ENCODE results near the gene KCNK7.
"Not testable (repeated sequence)": the region's sequence is repeated elsewhere in the genome, so short reads cannot be mapped to it uniquely, and the experiment has no call there.

The KCNK7 gene

DNA sequence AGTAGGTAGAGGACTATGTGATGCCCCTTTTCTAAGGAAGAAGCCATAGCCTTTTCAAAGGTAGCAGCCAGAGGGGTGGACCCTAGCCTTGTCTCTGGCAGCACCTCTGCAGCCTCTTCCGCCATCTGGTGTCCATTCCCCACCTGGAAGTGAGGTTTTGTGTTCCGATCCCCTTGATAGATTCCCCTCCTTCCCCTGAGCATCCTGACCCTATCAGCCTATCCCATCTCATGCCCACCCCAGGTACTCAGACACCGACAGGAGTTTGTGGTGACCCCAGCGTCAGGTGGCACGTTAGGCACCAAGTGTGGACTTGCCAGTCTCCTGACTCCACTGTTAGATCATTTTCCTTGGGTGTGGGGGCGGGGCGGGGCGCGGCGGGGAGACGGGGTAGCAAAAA lies 23.7 kb downstream of the KCNK7 start:
- H3K4me3 ChIP-seq (ENCODE audit: low read length) = peak overlapping the region; percentile 91
- no peaks in the 10 kb centered on the region for H3K9me3 ChIP-seq (ENCODE audit: control insufficient read depth, low read length)
- no peaks in the 10 kb centered on the region for H3K36me3 ChIP-seq (ENCODE audit: control insufficient read depth, insufficient read depth, low read length)
- no peak overlapping the region for H3K9ac ChIP-seq (ENCODE audit: low read length)
- peaks cover 63% of the 10 kb centered on the region for H3K4me1 ChIP-seq (ENCODE audit: control insufficient read depth, insufficient read depth, low read length)
- H3K27me3 ChIP-seq (ENCODE audit: control insufficient read depth, insufficient read depth, low read length) = no peaks in the 10 kb centered on the region

DNA sequence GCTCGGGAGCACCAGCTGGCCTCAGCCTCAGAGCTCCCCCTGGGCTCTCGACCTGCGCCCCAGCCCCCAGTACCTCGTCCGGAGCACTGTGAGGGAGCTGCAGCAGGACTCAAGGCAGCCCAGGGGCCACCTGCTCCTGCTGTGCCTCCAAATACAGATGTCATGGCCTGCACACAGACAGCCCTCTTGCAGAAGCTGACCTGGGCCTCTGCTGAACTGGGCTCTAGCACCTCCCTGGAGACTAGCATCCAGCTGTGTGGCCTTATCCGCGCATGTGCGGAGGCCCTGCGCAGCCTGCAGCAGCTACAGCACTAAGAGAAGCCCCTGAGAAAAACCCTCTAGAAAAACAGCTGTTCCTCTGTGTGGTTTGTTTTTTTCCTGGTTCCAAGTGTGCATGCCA lies 24.2 kb downstream of the KCNK7 start:
- H3K4me3 ChIP-seq (ENCODE audit: low read length) = peak overlapping the region; percentile 91
- H3K27me3 ChIP-seq (ENCODE audit: control insufficient read depth, insufficient read depth, low read length) = no peaks in the 10 kb centered on the region
- H3K4me1 ChIP-seq (ENCODE audit: control insufficient read depth, insufficient read depth, low read length) = peaks cover 58% of the 10 kb centered on the region
- no peaks in the 10 kb centered on the region for H3K9me3 ChIP-seq (ENCODE audit: control insufficient read depth, low read length)
- H3K36me3 ChIP-seq (ENCODE audit: control insufficient read depth, insufficient read depth, low read length) = no peaks in the 10 kb centered on the region
- H3K9ac ChIP-seq (ENCODE audit: low read length) = no peak overlapping the region

DNA sequence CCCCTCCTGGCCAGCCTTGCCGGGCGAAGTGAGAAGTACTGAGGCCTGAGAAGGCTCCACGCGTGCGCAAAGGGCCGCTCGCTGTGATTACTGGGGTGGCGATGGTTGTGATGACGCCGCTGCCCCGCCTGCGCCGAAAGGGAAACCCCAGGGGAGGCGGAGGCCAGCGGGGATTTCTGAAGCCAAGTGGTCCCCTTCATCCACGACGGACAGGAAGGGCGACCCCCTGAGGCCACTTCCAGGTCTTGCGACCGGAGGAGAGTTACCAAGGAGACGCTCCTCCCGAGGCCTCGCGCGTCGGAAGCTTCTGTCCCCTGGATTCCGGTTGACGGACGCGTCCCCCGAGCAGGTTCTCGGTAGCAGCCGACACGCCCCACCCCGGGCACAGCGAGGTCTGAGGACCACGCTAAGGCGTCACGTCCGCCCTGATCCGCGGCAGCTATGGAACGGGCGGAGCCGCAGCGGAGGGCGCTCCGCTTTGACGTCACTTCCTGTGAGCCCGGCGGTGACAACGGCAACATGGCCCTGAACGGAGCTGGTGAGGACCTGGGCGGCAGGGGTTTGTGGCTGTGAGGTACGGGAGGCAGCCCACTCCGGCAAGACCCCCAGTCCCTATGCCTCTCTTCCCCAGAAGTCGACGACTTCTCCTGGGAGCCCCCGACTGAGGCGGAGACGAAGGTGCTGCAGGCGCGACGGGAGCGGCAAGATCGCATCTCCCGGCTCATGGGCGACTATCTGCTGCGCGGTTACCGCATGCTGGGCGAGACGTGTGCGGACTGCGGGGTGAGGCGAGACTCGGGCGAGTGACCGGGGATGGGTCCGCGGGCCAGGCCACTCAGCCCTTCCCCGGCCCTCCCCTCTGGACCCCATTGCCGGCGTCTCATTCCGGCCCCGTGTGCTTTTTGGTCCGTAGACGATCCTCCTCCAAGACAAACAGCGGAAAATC lies 25.4 kb downstream of the KCNK7 start, which contains the start of gene ZNRD2:
Gene ZNRD2 (plus strand): TSS at position 505 of the 946 bp plus-strand sequence. CDS start 15 bp downstream, at position 520.
- H3K27me3 ChIP-seq (ENCODE audit: control insufficient read depth, insufficient read depth, low read length) = no peaks in the 10 kb centered on the region
- peak within 1 kb of the TSS; percentile 91 for H3K4me3 ChIP-seq (ENCODE audit: low read length)
- H3K36me3 ChIP-seq (ENCODE audit: control insufficient read depth, insufficient read depth, low read length) = no peaks in the 10 kb centered on the region
- H3K9ac ChIP-seq (ENCODE audit: low read length) = peak within 1 kb of the TSS; percentile 82
- H3K4me1 ChIP-seq (ENCODE audit: control insufficient read depth, insufficient read depth, low read length) = peaks cover 51% of the 10 kb centered on the region
- no peaks in the 10 kb centered on the region for H3K9me3 ChIP-seq (ENCODE audit: control insufficient read depth, low read length)

DNA sequence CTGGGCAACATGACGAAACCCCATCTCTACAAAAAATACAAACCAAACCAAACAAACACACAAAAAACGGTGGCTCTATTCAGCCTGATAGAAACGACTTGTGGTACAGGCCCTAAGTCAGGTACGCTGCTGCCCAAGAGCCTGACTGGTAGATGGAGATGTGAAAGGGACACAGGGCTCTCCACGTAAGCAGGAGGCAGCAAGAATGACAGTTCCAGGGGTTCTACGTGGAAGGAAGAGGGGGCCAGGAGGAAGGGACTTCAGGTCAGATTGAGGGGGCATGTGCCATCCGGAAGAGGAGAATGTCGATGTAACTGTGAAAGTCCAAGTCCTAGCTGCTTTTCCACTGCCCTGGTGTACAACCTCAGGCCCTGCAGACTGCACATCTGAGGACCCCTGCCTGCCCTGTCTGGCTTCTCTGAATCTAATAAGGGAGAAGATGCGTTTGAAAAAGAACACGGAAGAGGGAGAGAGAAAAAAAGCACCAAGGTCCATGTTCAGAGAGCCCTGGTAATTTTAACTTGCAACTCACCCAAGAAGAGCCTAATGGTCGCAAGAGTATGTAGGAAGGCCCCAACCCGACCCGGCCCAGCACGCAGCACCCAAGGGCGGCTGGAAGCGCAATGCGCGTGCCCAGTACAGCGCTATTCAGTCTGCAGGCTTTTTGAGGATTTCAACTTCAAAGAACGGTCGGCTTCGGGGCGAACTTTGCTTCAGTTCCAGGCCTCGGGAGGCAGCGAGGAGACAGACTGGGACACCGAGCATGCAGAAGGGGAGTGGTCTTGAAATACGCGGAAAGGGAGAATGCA lies 26.2 kb downstream of the KCNK7 start:
- Histone ChIP-seq H3K4me1 (ENCODE audit: control insufficient read depth, insufficient read depth, low read length) (peaks cover 45% of the 10 kb centered on the region), H3K9me3 (ENCODE audit: control insufficient read depth, low read length) (no peaks in the 10 kb centered on the region), H3K36me3 (ENCODE audit: control insufficient read depth, insufficient read depth, low read length) (no peaks in the 10 kb centered on the region), H3K4me3 (ENCODE audit: low read length) (peak overlapping the region; percentile 91), H3K27me3 (ENCODE audit: control insufficient read depth, insufficient read depth, low read length) (no peaks in the 10 kb centered on the region), H3K9ac (ENCODE audit: low read length) (peak overlapping the region; percentile 82)

DNA sequence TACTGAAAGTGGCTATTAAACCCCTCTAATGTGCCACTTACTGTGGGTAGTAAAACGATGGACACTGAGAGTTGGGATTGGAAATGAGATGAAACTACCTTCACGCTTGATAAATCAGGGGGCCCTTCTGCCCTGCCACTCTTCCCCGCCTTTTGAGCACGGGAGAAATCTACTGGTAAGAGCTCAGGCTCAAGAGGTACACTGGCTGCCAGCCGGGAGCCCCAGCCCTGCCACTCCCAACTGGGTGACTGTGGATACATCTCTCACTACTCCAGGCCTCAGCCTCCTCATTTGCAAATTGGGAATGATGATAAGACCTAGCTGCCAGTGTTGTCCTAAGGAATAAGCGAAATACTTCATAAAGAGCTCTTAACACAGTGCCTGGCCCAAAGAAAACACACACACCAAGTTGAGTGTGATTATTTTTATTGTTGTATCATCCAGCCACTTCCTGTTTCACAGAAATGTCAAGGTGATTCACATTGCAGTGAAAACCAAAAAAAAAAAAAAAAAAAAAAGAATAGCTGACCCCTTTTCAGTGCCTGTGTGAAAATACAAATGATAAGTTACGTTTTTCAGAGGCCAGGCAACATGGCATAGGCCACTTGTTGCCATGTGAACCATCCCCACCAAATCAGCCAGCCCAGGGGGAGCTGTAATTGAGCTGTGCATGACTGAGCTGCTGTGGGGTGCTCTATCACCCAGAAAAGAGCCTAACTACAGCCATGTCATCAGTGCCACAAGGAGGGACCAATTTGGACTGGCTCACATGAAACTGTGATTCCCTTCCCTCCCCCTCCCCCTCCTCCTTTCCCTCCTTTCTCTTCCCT lies 29.8 kb downstream of the KCNK7 start:
- no peaks in the 10 kb centered on the region for H3K27me3 ChIP-seq (ENCODE audit: control insufficient read depth, insufficient read depth, low read length)

DNA sequence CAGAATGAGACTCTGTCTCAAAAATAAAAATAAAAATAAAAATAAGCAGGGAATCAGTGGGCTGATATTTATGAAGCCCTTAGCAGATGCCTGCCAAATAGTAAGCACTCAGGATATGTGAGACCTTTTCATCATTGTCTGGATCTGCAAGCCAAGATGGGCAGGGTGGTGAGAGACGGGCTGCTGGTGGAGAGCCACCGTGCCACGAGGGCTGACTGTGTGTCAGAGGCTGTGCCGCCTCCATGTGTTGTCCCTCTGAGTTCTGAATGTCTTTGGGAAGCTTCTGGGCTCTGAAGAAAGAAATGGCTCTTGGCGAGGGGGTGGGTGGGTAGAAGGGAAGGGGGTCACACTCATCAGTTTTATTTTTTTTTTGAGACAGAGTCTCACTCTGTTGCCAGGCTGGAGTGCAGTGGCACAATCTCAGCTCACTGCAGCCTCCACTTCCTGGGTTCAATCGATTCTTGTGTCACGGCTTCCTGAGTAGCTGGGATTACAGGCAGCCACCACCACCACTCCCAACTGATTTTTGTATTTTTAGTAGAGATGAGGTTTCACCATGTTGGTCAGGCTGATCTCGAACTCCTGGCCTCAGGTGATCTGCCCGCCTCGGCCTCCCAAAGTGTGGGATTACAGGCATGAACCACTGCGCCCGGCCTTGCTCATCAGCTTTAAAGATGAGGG lies 30.6 kb downstream of the KCNK7 start:
- not testable (repeated sequence) for H3K9ac ChIP-seq (ENCODE audit: low read length); H3K36me3 ChIP-seq (ENCODE audit: control insufficient read depth, insufficient read depth, low read length); H3K4me3 ChIP-seq (ENCODE audit: low read length); H3K9me3 ChIP-seq (ENCODE audit: control insufficient read depth, low read length); H3K27me3 ChIP-seq (ENCODE audit: control insufficient read depth, insufficient read depth, low read length)
- peaks cover 27% of the 10 kb centered on the region for H3K4me1 ChIP-seq (ENCODE audit: control insufficient read depth, insufficient read depth, low read length)

More for the DNA sequence above, 29.8 kb downstream of the KCNK7 start:
- Histone ChIP-seq H3K36me3 (ENCODE audit: control insufficient read depth, insufficient read depth, low read length) (no peaks in the 10 kb centered on the region), H3K9me3 (ENCODE audit: control insufficient read depth, low read length) (no peaks in the 10 kb centered on the region), H3K9ac (ENCODE audit: low read length) (no peak overlapping the region), H3K4me1 (ENCODE audit: control insufficient read depth, insufficient read depth, low read length) (peaks cover 23% of the 10 kb centered on the region), H3K4me3 (ENCODE audit: low read length) (no peak overlapping the region)

DNA sequence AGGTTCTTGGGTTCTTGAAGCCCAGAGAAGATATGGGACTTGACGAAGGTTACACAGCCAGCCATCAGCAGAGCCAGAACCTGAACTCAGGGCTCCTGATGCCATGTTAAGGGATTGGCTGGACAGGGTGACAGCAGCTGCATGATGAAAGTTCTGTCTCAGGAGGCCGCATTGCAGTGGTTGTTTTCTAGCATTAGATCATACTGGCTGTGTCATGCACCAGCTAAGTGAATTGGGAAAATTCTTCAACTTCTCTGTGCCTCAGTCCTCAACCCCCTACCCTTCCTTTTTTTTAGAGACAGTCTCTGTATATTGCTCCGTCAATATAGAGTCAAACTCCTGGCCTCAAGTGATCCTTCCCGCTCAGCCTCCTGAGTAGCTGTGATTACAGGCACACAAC lies 32.0 kb downstream of the KCNK7 start:
- Histone ChIP-seq H3K4me1 (ENCODE audit: control insufficient read depth, insufficient read depth, low read length) (peaks cover 30% of the 10 kb centered on the region), H3K27me3 (ENCODE audit: control insufficient read depth, insufficient read depth, low read length) (no peaks in the 10 kb centered on the region), H3K36me3 (ENCODE audit: control insufficient read depth, insufficient read depth, low read length) (no peaks in the 10 kb centered on the region), H3K4me3 (ENCODE audit: low read length) (no peak overlapping the region), H3K9ac (ENCODE audit: low read length) (no peak overlapping the region), H3K9me3 (ENCODE audit: control insufficient read depth, low read length) (no peaks in the 10 kb centered on the region)

DNA sequence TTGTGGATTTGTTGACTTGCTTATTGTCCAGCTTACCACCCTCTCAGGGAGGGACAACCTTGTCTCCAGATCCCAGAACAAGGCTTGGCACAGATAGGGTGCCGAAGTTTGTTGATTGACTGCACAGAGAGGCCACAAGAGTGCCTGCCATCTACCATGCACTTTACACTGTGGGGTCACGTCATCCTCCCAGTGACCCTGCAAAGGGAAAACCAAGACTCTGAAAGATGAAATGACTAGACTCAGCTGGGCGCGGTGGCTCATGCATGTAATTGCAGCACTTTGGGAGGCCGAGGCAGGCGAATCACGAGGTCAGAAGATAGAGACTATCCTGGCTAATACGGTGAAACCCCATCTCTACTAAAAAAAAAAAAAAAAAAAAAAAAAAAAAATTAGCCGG lies 32.8 kb downstream of the KCNK7 start:
- no peaks in the 10 kb centered on the region for H3K36me3 ChIP-seq (ENCODE audit: control insufficient read depth, insufficient read depth, low read length)
- no peaks in the 10 kb centered on the region for H3K9me3 ChIP-seq (ENCODE audit: control insufficient read depth, low read length)
- H3K27me3 ChIP-seq (ENCODE audit: control insufficient read depth, insufficient read depth, low read length) = no peaks in the 10 kb centered on the region
- H3K9ac ChIP-seq (ENCODE audit: low read length) = no peak overlapping the region
- peaks cover 28% of the 10 kb centered on the region for H3K4me1 ChIP-seq (ENCODE audit: control insufficient read depth, insufficient read depth, low read length)
- no peak overlapping the region for H3K4me3 ChIP-seq (ENCODE audit: low read length)

DNA sequence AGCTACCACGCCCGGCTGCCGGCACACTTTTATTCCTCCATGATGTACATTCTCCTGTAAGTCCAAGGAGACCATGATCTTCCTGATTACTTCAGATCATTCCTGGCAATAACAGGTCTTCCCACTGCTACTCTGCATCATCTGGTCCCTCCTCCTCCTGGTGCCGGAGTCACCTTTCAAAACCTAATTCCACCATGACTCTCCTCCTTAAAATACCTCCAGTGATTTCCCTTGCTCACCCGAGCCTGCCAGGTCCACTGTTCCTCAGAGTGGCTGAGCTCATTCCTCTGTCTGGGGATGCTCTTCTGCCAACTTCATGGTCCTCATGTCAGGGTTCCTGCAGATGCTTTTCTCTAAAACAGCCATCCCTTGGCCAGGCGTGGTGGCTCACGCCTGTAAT lies 33.6 kb downstream of the KCNK7 start:
- no peaks in the 10 kb centered on the region for H3K27me3 ChIP-seq (ENCODE audit: control insufficient read depth, insufficient read depth, low read length)
- no peak overlapping the region for H3K9ac ChIP-seq (ENCODE audit: low read length)
- no peaks in the 10 kb centered on the region for H3K36me3 ChIP-seq (ENCODE audit: control insufficient read depth, insufficient read depth, low read length)
- H3K9me3 ChIP-seq (ENCODE audit: control insufficient read depth, low read length) = no peaks in the 10 kb centered on the region
- H3K4me3 ChIP-seq (ENCODE audit: low read length) = no peak overlapping the region
- peaks cover 33% of the 10 kb centered on the region for H3K4me1 ChIP-seq (ENCODE audit: control insufficient read depth, insufficient read depth, low read length)

DNA sequence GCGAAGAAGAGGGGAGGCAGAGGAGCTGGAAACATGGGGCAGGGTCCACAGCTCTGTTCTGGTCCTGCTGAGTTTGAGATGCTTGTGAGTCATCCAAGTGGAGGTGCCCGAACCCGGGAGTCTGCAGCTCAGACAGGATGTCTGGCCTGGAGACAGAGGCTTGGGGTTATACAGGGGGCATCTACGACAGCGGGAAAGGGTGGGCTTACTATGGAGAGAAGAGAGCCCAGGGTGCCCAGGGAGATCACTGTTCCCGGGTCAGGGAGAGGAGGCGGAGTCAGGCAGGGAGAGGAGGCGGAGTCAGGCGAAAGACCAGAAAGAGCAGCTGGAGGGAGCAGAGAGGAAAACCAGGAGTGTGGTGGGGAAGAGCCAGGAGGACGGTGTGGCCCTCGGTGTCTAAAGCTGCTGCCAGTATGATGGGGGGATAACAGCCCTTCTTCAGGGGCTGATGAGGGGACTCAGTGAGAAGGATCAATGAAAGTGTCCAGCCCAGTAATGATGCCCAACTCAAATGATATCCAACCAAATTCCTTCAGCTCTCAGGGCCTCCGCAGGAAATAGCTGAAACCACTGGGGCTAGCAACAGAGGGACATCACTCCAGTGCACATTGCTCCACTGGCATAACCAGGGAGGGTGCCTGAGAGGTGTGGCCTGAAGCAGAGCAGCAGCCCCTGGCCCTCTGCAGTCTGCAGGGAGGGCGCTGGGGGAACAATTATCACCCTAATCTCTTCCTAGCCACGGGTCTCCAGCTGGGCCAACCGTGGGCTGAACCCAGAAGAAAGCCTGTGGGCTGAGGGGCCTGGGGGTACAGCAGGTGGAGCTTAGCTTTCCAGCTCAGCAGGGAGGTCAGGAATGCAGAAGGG lies 34.8 kb downstream of the KCNK7 start:
- Histone ChIP-seq H3K4me3 (ENCODE audit: low read length) (no peak overlapping the region), H3K9me3 (ENCODE audit: control insufficient read depth, low read length) (no peaks in the 10 kb centered on the region), H3K9ac (ENCODE audit: low read length) (peak overlapping the region; percentile 14), H3K4me1 (ENCODE audit: control insufficient read depth, insufficient read depth, low read length) (peaks cover 42% of the 10 kb centered on the region), H3K36me3 (ENCODE audit: control insufficient read depth, insufficient read depth, low read length) (no peaks in the 10 kb centered on the region), H3K27me3 (ENCODE audit: control insufficient read depth, insufficient read depth, low read length) (no peaks in the 10 kb centered on the region)

Measured in mucosa of stomach (tissue), 1 donor.